Fibroblast of peridontal ligament (primary cell): ENCODE measurements around the gene ACSF2.
"Not testable (repeated sequence)": the region's sequence is repeated elsewhere in the genome, so short reads cannot be mapped to it uniquely, and the experiment has no call there.

Experiments
- DNase-seq: peaks from one replicate; pipeline ENCODE4 v3.0.0-alpha.2; 2010; ENCODE audit errors: extremely low read depth

ACSF2 gene

GRCh38 chr17:50425682-50426471 lies at the start of gene ACSF2:
Gene ACSF2 (plus strand): TSS chr17:50426218. CDS start chr17:50426262, 44 bp downstream.
- DNase-seq, result peak; percentile 26

GRCh38 chr17:50379351-50380132 lies 46.5 kb upstream of the ACSF2 start:
- DNase-seq, result no peak

- no peak for DNase-seq
Observed at GRCh38 chr17:50380369-50381259, 45.4 kb upstream of the ACSF2 start.

- DNase-seq, result no peak
Observed at GRCh38 chr17:50381260-50381815, 44.7 kb upstream of the ACSF2 start.

- DNase-seq, result peak; percentile 51
Observed at GRCh38 chr17:50381920-50382319, 44.1 kb upstream of the ACSF2 start.

GRCh38 chr17:50382931-50383330 lies 43.1 kb upstream of the ACSF2 start:
- DNase-seq, result no peak

GRCh38 chr17:50386510-50386909 lies 39.5 kb upstream of the ACSF2 start:
- peak; percentile 39 for DNase-seq

GRCh38 chr17:50388728-50389127 lies 37.3 kb upstream of the ACSF2 start:
- no peak for DNase-seq

GRCh38 chr17:50389534-50389933 lies 36.5 kb upstream of the ACSF2 start:
- DNase-seq, result no peak

- DNase-seq, result no peak
Observed at GRCh38 chr17:50392621-50393020, 33.4 kb upstream of the ACSF2 start.

GRCh38 chr17:50393700-50394099 lies 32.3 kb upstream of the ACSF2 start:
- DNase-seq, result no peak

- no peak for DNase-seq
Observed at GRCh38 chr17:50394711-50395110, 31.3 kb upstream of the ACSF2 start.

GRCh38 chr17:50396261-50397110 lies 29.5 kb upstream of the ACSF2 start:
- peak; percentile 67 for DNase-seq

- DNase-seq, result peak; percentile 76
Observed at GRCh38 chr17:50397111-50397918, 28.7 kb upstream of the ACSF2 start, which contains the start of gene LRRC59. Gene LRRC59 (minus strand): TSS chr17:50397523. CDS start chr17:50397317, 206 bp downstream.

GRCh38 chr17:50397919-50398285 lies 28.1 kb upstream of the ACSF2 start:
- DNase-seq, result no peak

GRCh38 chr17:50398672-50399071 lies 27.3 kb upstream of the ACSF2 start:
- DNase-seq, result not testable (repeated sequence)

- not testable (repeated sequence) for DNase-seq
Observed at GRCh38 chr17:50399591-50399990, 26.4 kb upstream of the ACSF2 start.

GRCh38 chr17:50405351-50405750 lies 20.7 kb upstream of the ACSF2 start:
- DNase-seq, result not testable (repeated sequence)

GRCh38 chr17:50406578-50406977 lies 19.4 kb upstream of the ACSF2 start:
- DNase-seq, result no peak

- DNase-seq, result no peak
Observed at GRCh38 chr17:50407921-50408320, 18.1 kb upstream of the ACSF2 start.
